ENCODE data around the gene CSNK2B.

- TF ChIP-seq CTCF (IDR thresholded peaks at IDR 0.05) (no peak), POLR2A (IDR thresholded peaks at IDR 0.05) (no peak)
Observed at GRCh38 chr6:31708224-31708623, 42.3 kb downstream of the CSNK2B start.

Measured in testis (tissue), 2 donors.